Loucy (cell line): ENCODE data around the gene NXPE1.

Experiments
- H2AFZ ChIP-seq: fragments of 200-600 bp; sonication (generic); 2 replicates; pipeline ENCODE4 v1.6.0; 2016; ENCODE audit warnings: antibody characterized with exemption, mild to moderate bottlenecking, low read length, moderate library complexity
- H3F3A ChIP-seq: fragments of 200-600 bp; 2 replicates; pipeline ENCODE4 v1.6.0; 2016; ENCODE audit warnings: antibody characterized with exemption, low read depth, mild to moderate bottlenecking
- H3K27me3 ChIP-seq: fragments of 200-600 bp; sonication (generic); 2 replicates; pipeline ENCODE4 v1.6.1; 2014; ENCODE audit warnings: low read length, mild to moderate bottlenecking; ENCODE audit not compliant: insufficient read depth, poor library complexity, severe bottlenecking
- H3K36me3 ChIP-seq: fragments of 200-600 bp; sonication (generic); 2 replicates; pipeline ENCODE4 v1.6.1; 2016; ENCODE audit warnings: low read length; ENCODE audit not compliant: insufficient read depth
- H3K4me1 ChIP-seq: fragments of 200-600 bp; sonication (generic); 2 replicates; pipeline ENCODE4 v1.5.1; 2014; ENCODE audit warnings: low read length, mild to moderate bottlenecking; ENCODE audit not compliant: insufficient read depth, poor library complexity, severe bottlenecking
- H3K4me2 ChIP-seq: fragments of 200-600 bp; sonication (generic); 2 replicates; pipeline ENCODE4 v1.6.0; 2014; ENCODE audit warnings: antibody characterized with exemption, low read length, low read depth, mild to moderate bottlenecking; ENCODE audit not compliant: poor library complexity, severe bottlenecking
- H3K4me3 ChIP-seq: fragments of 200-600 bp; sonication (generic); 2 replicates; pipeline ENCODE4 v1.5.1; 2014; ENCODE audit warnings: low read length, mild to moderate bottlenecking, mixed read lengths; ENCODE audit not compliant: poor library complexity, severe bottlenecking
- H3K79me2 ChIP-seq: fragments of 200-600 bp; sonication (generic); 2 replicates; pipeline ENCODE4 v1.6.1; 2014; ENCODE audit warnings: low read length; ENCODE audit not compliant: insufficient read depth
- H3K9ac ChIP-seq: fragments of 200-600 bp; sonication (generic); 2 replicates; pipeline ENCODE4 v1.6.0; 2014; ENCODE audit warnings: mild to moderate bottlenecking, low read depth, low read length, moderate library complexity; ENCODE audit not compliant: poor library complexity, severe bottlenecking
- H3K9me2 ChIP-seq: fragments of 200-600 bp; sonication (generic); replicated peaks from 2 replicates; pipeline ENCODE4 v1.6.1; 2016; ENCODE audit warnings: low read depth, low read length, mixed read lengths
- H3K9me3 ChIP-seq: fragments of 200-600 bp; sonication (generic); 2 replicates; pipeline ENCODE4 v1.6.1; 2014; ENCODE audit warnings: mild to moderate bottlenecking, antibody characterized with exemption, low read length, low read depth; ENCODE audit not compliant: insufficient read depth
- H4K20me1 ChIP-seq: fragments of 200-600 bp; sonication (generic); 2 replicates; pipeline ENCODE4 v1.6.0; 2014; ENCODE audit warnings: antibody characterized with exemption, low read length, mild to moderate bottlenecking; ENCODE audit not compliant: insufficient read depth, poor library complexity, severe bottlenecking
- EZH2phosphoT487 ChIP-seq: fragments of 200-600 bp; IDR thresholded peaks from 2 replicates; pipeline ENCODE4 v1.6.1; 2018; ENCODE audit warnings: antibody characterized with exemption, mild to moderate bottlenecking, moderate library complexity, borderline replicate concordance
- TF ChIP-seq, protein P1 (sequence below): fragments of 200-600 bp; sonication (generic); conservative IDR thresholded peaks from 2 replicates; pipeline ENCODE4 v1.5.1; 2014; ENCODE audit warnings: mild to moderate bottlenecking, antibody characterized with exemption, low read length

The NXPE1 gene

GRCh38 chr11:114564831-114565230 lies 5.2 kb upstream of the NXPE1 start:
- Histone ChIP-seq H4K20me1 (no peaks in the 10 kb centered on the region), H3K36me3 (no peaks in the 10 kb centered on the region), H3K4me1 (no peaks in the 10 kb centered on the region), H3K4me2 (no peak overlapping the region), H2AFZ (no peak overlapping the region), H3K27me3 (no peaks in the 10 kb centered on the region), H3K79me2 (no peaks in the 10 kb centered on the region), H3K9me2 (no peaks in the 10 kb centered on the region), H3K9ac (no peak overlapping the region), H3F3A (no peaks in the 10 kb centered on the region), H3K4me3 (no peak overlapping the region), H3K9me3 (no peaks in the 10 kb centered on the region)
- TF ChIP-seq, protein P1, sequence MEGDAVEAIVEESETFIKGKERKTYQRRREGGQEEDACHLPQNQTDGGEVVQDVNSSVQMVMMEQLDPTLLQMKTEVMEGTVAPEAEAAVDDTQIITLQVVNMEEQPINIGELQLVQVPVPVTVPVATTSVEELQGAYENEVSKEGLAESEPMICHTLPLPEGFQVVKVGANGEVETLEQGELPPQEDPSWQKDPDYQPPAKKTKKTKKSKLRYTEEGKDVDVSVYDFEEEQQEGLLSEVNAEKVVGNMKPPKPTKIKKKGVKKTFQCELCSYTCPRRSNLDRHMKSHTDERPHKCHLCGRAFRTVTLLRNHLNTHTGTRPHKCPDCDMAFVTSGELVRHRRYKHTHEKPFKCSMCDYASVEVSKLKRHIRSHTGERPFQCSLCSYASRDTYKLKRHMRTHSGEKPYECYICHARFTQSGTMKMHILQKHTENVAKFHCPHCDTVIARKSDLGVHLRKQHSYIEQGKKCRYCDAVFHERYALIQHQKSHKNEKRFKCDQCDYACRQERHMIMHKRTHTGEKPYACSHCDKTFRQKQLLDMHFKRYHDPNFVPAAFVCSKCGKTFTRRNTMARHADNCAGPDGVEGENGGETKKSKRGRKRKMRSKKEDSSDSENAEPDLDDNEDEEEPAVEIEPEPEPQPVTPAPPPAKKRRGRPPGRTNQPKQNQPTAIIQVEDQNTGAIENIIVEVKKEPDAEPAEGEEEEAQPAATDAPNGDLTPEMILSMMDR, result no peak
- TF ChIP-seq EZH2phosphoT487, result no peak

- H3K4me2 ChIP-seq, result no peak overlapping the region
- no peak overlapping the region for H3K4me3 ChIP-seq
- no peak overlapping the region for H2AFZ ChIP-seq
- H4K20me1 ChIP-seq, result no peaks in the 10 kb centered on the region
- no peaks in the 10 kb centered on the region for H3K36me3 ChIP-seq
- H3K79me2 ChIP-seq, result no peaks in the 10 kb centered on the region
- no peaks in the 10 kb centered on the region for H3K4me1 ChIP-seq
- H3K9ac ChIP-seq, result no peak overlapping the region
- no peaks in the 10 kb centered on the region for H3K9me2 ChIP-seq
- no peaks in the 10 kb centered on the region for H3K27me3 ChIP-seq
- no peaks in the 10 kb centered on the region for H3K9me3 ChIP-seq
- TF ChIP-seq, protein P1, result no peak
- no peak for TF ChIP-seq EZH2phosphoT487
- H3F3A ChIP-seq, result no peaks in the 10 kb centered on the region
Observed at GRCh38 chr11:114563077-114563476, 3.4 kb upstream of the NXPE1 start.

- no peaks in the 10 kb centered on the region for H3K27me3 ChIP-seq
Observed at GRCh38 chr11:114562166-114562916, 2.7 kb upstream of the NXPE1 start.

More at GRCh38 chr11:114562166-114562916, 2.7 kb upstream of the NXPE1 start:
- H2AFZ ChIP-seq, result no peak overlapping the region
- H3K9me2 ChIP-seq, result no peaks in the 10 kb centered on the region
- no peaks in the 10 kb centered on the region for H4K20me1 ChIP-seq
- no peaks in the 10 kb centered on the region for H3F3A ChIP-seq
- no peaks in the 10 kb centered on the region for H3K9me3 ChIP-seq
- no peak overlapping the region for H3K4me3 ChIP-seq
- no peak overlapping the region for H3K4me2 ChIP-seq
- H3K79me2 ChIP-seq, result no peaks in the 10 kb centered on the region
- no peaks in the 10 kb centered on the region for H3K4me1 ChIP-seq
- H3K9ac ChIP-seq, result no peak overlapping the region
- no peaks in the 10 kb centered on the region for H3K36me3 ChIP-seq
- TF ChIP-seq, protein P1, result no peak
- no peak for TF ChIP-seq EZH2phosphoT487
